HEK293 (cell line): ENCODE measurements around the gene SCN8A.

ENCODE experiments used
- CTCF ChIA-PET: fragments of 350-600 bp; formaldehyde crosslinking; extraction: SDS; loops from one replicate; lab custom pipeline; 2021; ENCODE audit warnings: antibody characterized with exemption; lab: Yijun Ruan, JAX
- POLR2A ChIA-PET: fragments of 300-600 bp; formaldehyde crosslinking; extraction: SDS; loops from one replicate; lab custom pipeline; 2020; ENCODE audit warnings: antibody characterized with exemption, inconsistent platforms; lab: Yijun Ruan, JAX
- H3K27ac ChIP-seq: fragments of 200-500 bp; sonication (Bioruptor generic); 2 replicates; pipeline ENCODE4 v1.5.1; 2014; ENCODE audit warnings: low read depth, low read length, control low read depth, inconsistent platforms; ENCODE audit errors: extremely low read depth
- H3K36me3 ChIP-seq, 2 experiments: fragments of 200-500 bp in 1 of 2; sonication (Bioruptor generic) in 1 of 2; 1 replicate in 1 of 2; 2 replicates in 1 of 2; pipeline ENCODE4 v1.5.1; 2014 to 2017; ENCODE audit warnings: inconsistent platforms in 2 of 2, low read length in 2 of 2; ENCODE audit not compliant: control insufficient read depth in 2 of 2, insufficient read depth in 1 of 2
- H3K4me1 ChIP-seq: fragments of 200-500 bp; sonication (Bioruptor generic); 2 replicates; pipeline ENCODE4 v1.5.1; 2014; ENCODE audit warnings: mild to moderate bottlenecking, low read length, inconsistent platforms; ENCODE audit not compliant: control insufficient read depth, insufficient read depth
- H3K4me3 ChIP-seq: 2 replicates; pipeline ENCODE4 v1.5.1; 2011; ENCODE audit warnings: low read depth, mild to moderate bottlenecking, control low read depth, low read length, moderate library complexity
- H3K9me3 ChIP-seq: fragments of 200-500 bp; sonication (Bioruptor generic); 2 replicates; pipeline ENCODE4 v1.5.1; 2014; ENCODE audit warnings: low read depth, low read length, inconsistent platforms; ENCODE audit not compliant: control insufficient read depth, insufficient read depth
- GLIS1 ChIP-seq: fragments of 450-650 bp; formaldehyde crosslinking; IDR thresholded peaks from 2 replicates; pipeline ENCODE4 v1.5.1; 2016; ENCODE audit warnings: missing biosample characterization, missing genetic modification characterization
- HOXC10 ChIP-seq: sonication (generic); formaldehyde crosslinking; IDR thresholded peaks from 2 replicates; pipeline ENCODE4 v1.8.1; 2023; ENCODE audit warnings: mild to moderate bottlenecking, missing genetic modification reagents
- YY1 ChIP-seq: fragments of 450-650 bp; formaldehyde crosslinking; IDR thresholded peaks from 2 replicates; pipeline ENCODE4 v1.5.1; 2018; ENCODE audit warnings: missing biosample characterization, missing genetic modification characterization
- YY2 ChIP-seq: fragments of 450-650 bp; formaldehyde crosslinking; IDR thresholded peaks from 2 replicates; pipeline ENCODE4 v1.5.1; 2016; ENCODE audit warnings: missing biosample characterization, missing genetic modification characterization
- ZEB2 ChIP-seq: fragments of 450-650 bp; formaldehyde crosslinking; IDR thresholded peaks from 2 replicates; pipeline ENCODE4 v1.5.1; 2016; ENCODE audit warnings: missing biosample characterization, missing genetic modification characterization
- ZNF335 ChIP-seq: fragments of 450-650 bp; formaldehyde crosslinking; conservative IDR thresholded peaks from 2 replicates; pipeline ENCODE4 v1.5.1; 2016; ENCODE audit warnings: missing biosample characterization, missing genetic modification characterization
- ZNF350 ChIP-seq: fragments of 450-650 bp; formaldehyde crosslinking; IDR thresholded peaks from 2 replicates; pipeline ENCODE4 v1.5.0; 2017; ENCODE audit warnings: missing biosample characterization, mild to moderate bottlenecking, missing genetic modification characterization
- ZNF658 ChIP-seq: fragments of 450-650 bp; formaldehyde crosslinking; IDR thresholded peaks from 2 replicates; pipeline ENCODE4; 2016; ENCODE audit warnings: missing biosample characterization, missing genetic modification characterization
- TF ChIP-seq, protein P1 (sequence below): fragments of 450-650 bp; formaldehyde crosslinking; IDR thresholded peaks from 2 replicates; pipeline ENCODE4 v1.5.1; 2016; ENCODE audit warnings: missing biosample characterization, missing genetic modification characterization
- TF ChIP-seq, protein P2 (sequence below): fragments of 450-650 bp; formaldehyde crosslinking; IDR thresholded peaks from 2 replicates; pipeline ENCODE4 v1.5.1; 2017; ENCODE audit warnings: missing biosample characterization, missing genetic modification characterization
- TF ChIP-seq, protein P3 (sequence below): fragments of 450-650 bp; formaldehyde crosslinking; IDR thresholded peaks from 2 replicates; pipeline ENCODE4 v1.5.1; 2016; ENCODE audit warnings: missing biosample characterization, missing genetic modification characterization
- TF ChIP-seq, protein P4 (sequence below): fragments of 450-650 bp; formaldehyde crosslinking; IDR thresholded peaks from 2 replicates; pipeline ENCODE4 v1.5.1; 2016; ENCODE audit warnings: missing biosample characterization, missing genetic modification characterization, borderline replicate concordance
- TF ChIP-seq, protein P5 (sequence below): fragments of 450-650 bp; IDR thresholded peaks from 2 replicates; pipeline ENCODE4 v1.5.1; 2018; ENCODE audit warnings: missing biosample characterization, mild to moderate bottlenecking, missing genetic modification characterization
- TF ChIP-seq, protein P6 (sequence below): fragments of 450-650 bp; formaldehyde crosslinking; conservative IDR thresholded peaks from 2 replicates; pipeline ENCODE4 v1.5.1; 2016; ENCODE audit warnings: low read depth, missing biosample characterization, missing genetic modification characterization
- TF ChIP-seq, protein P7 (sequence below): fragments of 450-650 bp; formaldehyde crosslinking; IDR thresholded peaks from 2 replicates; pipeline ENCODE4 v1.5.1; 2016; ENCODE audit warnings: missing biosample characterization, missing genetic modification characterization
- TF ChIP-seq, protein P8 (sequence below): fragments of 450-650 bp; formaldehyde crosslinking; IDR thresholded peaks from 2 replicates; pipeline ENCODE4 v1.5.1; 2016; ENCODE audit warnings: missing biosample characterization, missing genetic modification characterization

The SCN8A gene

DNA sequence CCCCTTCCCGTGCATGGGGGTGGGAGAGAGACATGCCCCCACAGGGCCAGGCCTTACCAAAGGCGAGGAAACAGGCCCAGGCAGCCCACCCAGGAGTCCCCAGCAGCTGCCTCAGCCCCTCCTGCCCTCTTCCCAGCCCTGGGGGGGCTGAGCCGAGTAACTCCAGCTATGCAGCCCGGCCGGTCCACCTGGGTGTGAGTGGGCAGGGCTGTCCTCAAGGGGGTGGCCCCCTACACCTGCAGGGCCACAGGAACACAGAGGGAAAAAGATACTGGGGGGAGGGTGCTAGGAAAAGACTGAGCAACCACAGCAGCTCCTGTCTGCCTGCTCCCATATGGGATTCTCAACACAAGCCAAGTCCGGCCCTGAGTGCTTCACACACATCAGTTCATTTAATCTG lies 249.9 kb downstream of the SCN8A start (continued):
- TF ChIP-seq, protein P1, sequence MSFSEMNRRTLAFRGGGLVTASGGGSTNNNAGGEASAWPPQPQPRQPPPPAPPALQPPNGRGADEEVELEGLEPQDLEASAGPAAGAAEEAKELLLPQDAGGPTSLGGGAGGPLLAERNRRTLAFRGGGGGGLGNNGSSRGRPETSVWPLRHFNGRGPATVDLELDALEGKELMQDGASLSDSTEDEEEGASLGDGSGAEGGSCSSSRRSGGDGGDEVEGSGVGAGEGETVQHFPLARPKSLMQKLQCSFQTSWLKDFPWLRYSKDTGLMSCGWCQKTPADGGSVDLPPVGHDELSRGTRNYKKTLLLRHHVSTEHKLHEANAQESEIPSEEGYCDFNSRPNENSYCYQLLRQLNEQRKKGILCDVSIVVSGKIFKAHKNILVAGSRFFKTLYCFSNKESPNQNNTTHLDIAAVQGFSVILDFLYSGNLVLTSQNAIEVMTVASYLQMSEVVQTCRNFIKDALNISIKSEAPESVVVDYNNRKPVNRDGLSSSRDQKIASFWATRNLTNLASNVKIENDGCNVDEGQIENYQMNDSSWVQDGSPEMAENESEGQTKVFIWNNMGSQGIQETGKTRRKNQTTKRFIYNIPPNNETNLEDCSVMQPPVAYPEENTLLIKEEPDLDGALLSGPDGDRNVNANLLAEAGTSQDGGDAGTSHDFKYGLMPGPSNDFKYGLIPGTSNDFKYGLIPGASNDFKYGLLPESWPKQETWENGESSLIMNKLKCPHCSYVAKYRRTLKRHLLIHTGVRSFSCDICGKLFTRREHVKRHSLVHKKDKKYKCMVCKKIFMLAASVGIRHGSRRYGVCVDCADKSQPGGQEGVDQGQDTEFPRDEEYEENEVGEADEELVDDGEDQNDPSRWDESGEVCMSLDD (tag by site-specific recombination): no peak
- TF ChIP-seq, protein P2, sequence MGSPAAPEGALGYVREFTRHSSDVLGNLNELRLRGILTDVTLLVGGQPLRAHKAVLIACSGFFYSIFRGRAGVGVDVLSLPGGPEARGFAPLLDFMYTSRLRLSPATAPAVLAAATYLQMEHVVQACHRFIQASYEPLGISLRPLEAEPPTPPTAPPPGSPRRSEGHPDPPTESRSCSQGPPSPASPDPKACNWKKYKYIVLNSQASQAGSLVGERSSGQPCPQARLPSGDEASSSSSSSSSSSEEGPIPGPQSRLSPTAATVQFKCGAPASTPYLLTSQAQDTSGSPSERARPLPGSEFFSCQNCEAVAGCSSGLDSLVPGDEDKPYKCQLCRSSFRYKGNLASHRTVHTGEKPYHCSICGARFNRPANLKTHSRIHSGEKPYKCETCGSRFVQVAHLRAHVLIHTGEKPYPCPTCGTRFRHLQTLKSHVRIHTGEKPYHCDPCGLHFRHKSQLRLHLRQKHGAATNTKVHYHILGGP (tag by site-specific recombination): no peak
- TF ChIP-seq, all 188 proteins: peak for 2

DNA sequence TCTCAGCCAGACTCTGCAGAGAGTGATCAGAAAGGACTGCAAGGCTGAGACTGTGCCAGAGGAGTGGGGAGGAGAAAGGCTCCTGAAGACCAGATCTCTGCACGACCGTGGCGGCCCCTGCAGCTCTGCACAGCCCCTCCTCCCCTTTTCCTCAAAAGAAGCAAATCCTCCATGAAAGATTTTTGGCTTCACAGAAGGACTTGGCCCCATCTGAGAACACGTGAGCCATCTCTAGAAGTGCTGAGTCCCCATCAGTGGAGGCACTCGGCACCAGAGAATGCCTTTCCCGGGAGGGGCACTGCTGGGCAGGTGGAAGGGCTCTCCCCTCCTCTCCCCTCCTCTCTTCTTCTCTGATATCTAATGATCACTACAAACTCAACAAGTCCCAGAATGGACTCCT lies 250.7 kb downstream of the SCN8A start:
- POLR2A ChIA-PET: no interaction called here
- CTCF ChIA-PET: interaction anchor here (0.9 to 1.6 kb wide), 4 partner anchors 10 to 130 kb away, joined by 4 to 6 read pairs (median 5); no protein-coding TSS in a partner anchor
- Histone ChIP-seq H3K4me1 (peaks cover 6% of the 10 kb centered on the region; the same call in 1 of the 2 replicates), H3K36me3 (no peaks in the 10 kb centered on the region), H3K4me3 (no peak overlapping the region), H3K27ac (no peak overlapping the region), H3K9me3 (no peaks in the 10 kb centered on the region)
- TF ChIP-seq, protein P3, sequence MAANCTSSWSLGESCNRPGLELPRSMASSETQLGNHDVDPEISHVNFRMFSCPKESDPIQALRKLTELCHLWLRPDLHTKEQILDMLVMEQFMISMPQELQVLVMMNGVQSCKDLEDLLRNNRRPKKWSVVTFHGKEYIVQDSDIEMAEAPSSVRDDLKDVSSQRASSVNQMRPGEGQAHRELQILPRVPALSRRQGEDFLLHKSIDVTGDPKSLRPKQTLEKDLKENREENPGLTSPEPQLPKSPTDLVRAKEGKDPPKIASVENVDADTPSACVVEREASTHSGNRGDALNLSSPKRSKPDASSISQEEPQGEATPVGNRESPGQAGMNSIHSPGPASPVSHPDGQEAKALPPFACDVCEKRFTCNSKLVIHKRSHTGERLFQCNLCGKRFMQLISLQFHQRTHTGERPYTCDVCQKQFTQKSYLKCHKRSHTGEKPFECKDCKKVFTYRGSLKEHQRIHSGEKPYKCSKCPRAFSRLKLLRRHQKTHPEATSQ (tag by site-specific recombination): no peak
- no peak for TF ChIP-seq ZEB2 (tag by site-specific recombination)
- TF ChIP-seq, protein P4, sequence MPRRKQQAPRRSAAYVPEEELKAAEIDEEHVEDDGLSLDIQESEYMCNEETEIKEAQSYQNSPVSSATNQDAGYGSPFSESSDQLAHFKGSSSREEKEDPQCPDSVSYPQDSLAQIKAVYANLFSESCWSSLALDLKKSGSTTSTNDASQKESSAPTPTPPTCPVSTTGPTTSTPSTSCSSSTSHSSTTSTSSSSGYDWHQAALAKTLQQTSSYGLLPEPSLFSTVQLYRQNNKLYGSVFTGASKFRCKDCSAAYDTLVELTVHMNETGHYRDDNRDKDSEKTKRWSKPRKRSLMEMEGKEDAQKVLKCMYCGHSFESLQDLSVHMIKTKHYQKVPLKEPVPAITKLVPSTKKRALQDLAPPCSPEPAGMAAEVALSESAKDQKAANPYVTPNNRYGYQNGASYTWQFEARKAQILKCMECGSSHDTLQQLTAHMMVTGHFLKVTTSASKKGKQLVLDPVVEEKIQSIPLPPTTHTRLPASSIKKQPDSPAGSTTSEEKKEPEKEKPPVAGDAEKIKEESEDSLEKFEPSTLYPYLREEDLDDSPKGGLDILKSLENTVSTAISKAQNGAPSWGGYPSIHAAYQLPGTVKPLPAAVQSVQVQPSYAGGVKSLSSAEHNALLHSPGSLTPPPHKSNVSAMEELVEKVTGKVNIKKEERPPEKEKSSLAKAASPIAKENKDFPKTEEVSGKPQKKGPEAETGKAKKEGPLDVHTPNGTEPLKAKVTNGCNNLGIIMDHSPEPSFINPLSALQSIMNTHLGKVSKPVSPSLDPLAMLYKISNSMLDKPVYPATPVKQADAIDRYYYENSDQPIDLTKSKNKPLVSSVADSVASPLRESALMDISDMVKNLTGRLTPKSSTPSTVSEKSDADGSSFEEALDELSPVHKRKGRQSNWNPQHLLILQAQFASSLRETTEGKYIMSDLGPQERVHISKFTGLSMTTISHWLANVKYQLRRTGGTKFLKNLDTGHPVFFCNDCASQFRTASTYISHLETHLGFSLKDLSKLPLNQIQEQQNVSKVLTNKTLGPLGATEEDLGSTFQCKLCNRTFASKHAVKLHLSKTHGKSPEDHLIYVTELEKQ (tag by site-specific recombination): no peak
- TF ChIP-seq, protein P5, sequence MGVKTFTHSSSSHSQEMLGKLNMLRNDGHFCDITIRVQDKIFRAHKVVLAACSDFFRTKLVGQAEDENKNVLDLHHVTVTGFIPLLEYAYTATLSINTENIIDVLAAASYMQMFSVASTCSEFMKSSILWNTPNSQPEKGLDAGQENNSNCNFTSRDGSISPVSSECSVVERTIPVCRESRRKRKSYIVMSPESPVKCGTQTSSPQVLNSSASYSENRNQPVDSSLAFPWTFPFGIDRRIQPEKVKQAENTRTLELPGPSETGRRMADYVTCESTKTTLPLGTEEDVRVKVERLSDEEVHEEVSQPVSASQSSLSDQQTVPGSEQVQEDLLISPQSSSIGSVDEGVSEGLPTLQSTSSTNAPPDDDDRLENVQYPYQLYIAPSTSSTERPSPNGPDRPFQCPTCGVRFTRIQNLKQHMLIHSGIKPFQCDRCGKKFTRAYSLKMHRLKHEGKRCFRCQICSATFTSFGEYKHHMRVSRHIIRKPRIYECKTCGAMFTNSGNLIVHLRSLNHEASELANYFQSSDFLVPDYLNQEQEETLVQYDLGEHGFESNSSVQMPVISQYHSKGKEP: no peak
- no peak for TF ChIP-seq YY2 (tag by site-specific recombination)
- TF ChIP-seq, protein P6, sequence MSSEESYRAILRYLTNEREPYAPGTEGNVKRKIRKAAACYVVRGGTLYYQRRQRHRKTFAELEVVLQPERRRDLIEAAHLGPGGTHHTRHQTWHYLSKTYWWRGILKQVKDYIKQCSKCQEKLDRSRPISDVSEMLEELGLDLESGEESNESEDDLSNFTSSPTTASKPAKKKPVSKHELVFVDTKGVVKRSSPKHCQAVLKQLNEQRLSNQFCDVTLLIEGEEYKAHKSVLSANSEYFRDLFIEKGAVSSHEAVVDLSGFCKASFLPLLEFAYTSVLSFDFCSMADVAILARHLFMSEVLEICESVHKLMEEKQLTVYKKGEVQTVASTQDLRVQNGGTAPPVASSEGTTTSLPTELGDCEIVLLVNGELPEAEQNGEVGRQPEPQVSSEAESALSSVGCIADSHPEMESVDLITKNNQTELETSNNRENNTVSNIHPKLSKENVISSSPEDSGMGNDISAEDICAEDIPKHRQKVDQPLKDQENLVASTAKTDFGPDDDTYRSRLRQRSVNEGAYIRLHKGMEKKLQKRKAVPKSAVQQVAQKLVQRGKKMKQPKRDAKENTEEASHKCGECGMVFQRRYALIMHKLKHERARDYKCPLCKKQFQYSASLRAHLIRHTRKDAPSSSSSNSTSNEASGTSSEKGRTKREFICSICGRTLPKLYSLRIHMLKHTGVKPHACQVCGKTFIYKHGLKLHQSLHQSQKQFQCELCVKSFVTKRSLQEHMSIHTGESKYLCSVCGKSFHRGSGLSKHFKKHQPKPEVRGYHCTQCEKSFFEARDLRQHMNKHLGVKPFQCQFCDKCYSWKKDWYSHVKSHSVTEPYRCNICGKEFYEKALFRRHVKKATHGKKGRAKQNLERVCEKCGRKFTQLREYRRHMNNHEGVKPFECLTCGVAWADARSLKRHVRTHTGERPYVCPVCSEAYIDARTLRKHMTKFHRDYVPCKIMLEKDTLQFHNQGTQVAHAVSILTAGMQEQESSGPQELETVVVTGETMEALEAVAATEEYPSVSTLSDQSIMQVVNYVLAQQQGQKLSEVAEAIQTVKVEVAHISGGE (tag by site-specific recombination): no peak
- no peak for TF ChIP-seq ZNF350 (tag by site-specific recombination)
- TF ChIP-seq HOXC10 (CRISPR knock-in tag): no peak
- TF ChIP-seq ZNF658: no peak
- TF ChIP-seq, protein P7, sequence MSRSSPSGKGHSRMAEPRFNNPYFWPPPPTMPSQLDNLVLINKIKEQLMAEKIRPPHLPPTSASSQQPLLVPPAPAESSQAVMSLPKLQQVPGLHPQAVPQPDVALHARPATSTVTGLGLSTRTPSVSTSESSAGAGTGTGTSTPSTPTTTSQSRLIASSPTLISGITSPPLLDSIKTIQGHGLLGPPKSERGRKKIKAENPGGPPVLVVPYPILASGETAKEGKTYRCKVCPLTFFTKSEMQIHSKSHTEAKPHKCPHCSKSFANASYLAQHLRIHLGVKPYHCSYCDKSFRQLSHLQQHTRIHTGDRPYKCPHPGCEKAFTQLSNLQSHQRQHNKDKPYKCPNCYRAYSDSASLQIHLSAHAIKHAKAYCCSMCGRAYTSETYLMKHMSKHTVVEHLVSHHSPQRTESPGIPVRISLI (tag by site-specific recombination): no peak
- TF ChIP-seq ZNF335: no peak
- TF ChIP-seq YY1 (tag by site-specific recombination): no peak
- TF ChIP-seq, protein P8, sequence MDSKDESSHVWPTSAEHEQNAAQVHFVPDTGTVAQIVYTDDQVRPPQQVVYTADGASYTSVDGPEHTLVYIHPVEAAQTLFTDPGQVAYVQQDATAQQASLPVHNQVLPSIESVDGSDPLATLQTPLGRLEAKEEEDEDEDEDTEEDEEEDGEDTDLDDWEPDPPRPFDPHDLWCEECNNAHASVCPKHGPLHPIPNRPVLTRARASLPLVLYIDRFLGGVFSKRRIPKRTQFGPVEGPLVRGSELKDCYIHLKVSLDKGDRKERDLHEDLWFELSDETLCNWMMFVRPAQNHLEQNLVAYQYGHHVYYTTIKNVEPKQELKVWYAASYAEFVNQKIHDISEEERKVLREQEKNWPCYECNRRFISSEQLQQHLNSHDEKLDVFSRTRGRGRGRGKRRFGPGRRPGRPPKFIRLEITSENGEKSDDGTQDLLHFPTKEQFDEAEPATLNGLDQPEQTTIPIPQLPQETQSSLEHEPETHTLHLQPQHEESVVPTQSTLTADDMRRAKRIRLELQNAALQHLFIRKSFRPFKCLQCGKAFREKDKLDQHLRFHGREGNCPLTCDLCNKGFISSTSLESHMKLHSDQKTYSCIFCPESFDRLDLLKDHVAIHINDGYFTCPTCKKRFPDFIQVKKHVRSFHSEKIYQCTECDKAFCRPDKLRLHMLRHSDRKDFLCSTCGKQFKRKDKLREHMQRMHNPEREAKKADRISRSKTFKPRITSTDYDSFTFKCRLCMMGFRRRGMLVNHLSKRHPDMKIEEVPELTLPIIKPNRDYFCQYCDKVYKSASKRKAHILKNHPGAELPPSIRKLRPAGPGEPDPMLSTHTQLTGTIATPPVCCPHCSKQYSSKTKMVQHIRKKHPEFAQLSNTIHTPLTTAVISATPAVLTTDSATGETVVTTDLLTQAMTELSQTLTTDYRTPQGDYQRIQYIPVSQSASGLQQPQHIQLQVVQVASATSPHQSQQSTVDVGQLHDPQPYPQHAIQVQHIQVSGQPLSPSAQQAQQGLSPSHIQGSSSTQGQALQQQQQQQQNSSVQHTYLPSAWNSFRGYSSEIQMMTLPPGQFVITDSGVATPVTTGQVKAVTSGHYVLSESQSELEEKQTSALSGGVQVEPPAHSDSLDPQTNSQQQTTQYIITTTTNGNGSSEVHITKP: no peak
- TF ChIP-seq GLIS1 (tag by site-specific recombination): no peak
